A673 (cell line): ENCODE data around the gene ARHGAP30. TPM values are rescaled to one million over a fixed set of nuclear protein-coding genes. Genes with fewer than 3 reads are reported as not detected.
"Not testable (repeated sequence)": the region's sequence is repeated elsewhere in the genome, so short reads cannot be mapped to it uniquely, and the experiment has no call there.

ENCODE experiments used
- BruUV-seq: library from RNA; stranded (reverse); fragments of 400-500 nt; replicated peaks from 2 replicates; lab custom pipeline; 2021; lab: Mats Ljungman, UMichigan
- CTCF ChIA-PET: fragments of 300-600 bp; sonication (Branson Sonifier 250); formaldehyde crosslinking; loops from one replicate; lab custom pipeline; 2022; ENCODE audit warnings: antibody characterized with exemption; lab: Charles Lee
- POLR2A ChIA-PET: fragments of 300-600 bp; sonication (Branson Sonifier 250); formaldehyde crosslinking; loops from one replicate; lab custom pipeline; 2022; ENCODE audit warnings: antibody characterized with exemption; ENCODE audit not compliant: low non-redundant PET; lab: Charles Lee
- DNase-seq: peaks from one replicate; pipeline ENCODE4 v3.0.0-alpha.2; 2015; ENCODE audit warnings: low spot score
- H3K27ac ChIP-seq: fragments of 200-600 bp; sonication (generic); 2 replicates; pipeline ENCODE4 v1.5.1; 2016; ENCODE audit warnings: mixed run types, low read depth, mild to moderate bottlenecking, mixed read lengths, antibody characterized with exemption, low read length; ENCODE audit not compliant: poor library complexity, severe bottlenecking
- H3K27me3 ChIP-seq: fragments of 200-600 bp; sonication (generic); replicated peaks from 2 replicates; pipeline ENCODE4 v1.6.1; 2017; ENCODE audit warnings: mixed run types, low read depth, mild to moderate bottlenecking, mixed read lengths, antibody characterized with exemption, low read length; ENCODE audit not compliant: insufficient read depth, poor library complexity
- H3K36me3 ChIP-seq: fragments of 200-600 bp; sonication (generic); 2 replicates; pipeline ENCODE4 v1.6.1; 2016; ENCODE audit warnings: mixed run types, mild to moderate bottlenecking, mixed read lengths, antibody characterized with exemption, low read length; ENCODE audit not compliant: insufficient read depth, poor library complexity, severe bottlenecking
- H3K4me1 ChIP-seq: fragments of 200-600 bp; sonication (generic); 2 replicates; pipeline ENCODE4 v1.6.1; 2017; ENCODE audit warnings: mixed run types, mild to moderate bottlenecking, mixed read lengths, antibody characterized with exemption, low read length; ENCODE audit not compliant: insufficient read depth, poor library complexity, severe bottlenecking
- H3K4me3 ChIP-seq: fragments of 200-600 bp; sonication (generic); 2 replicates; pipeline ENCODE4 v1.5.1; 2016; ENCODE audit warnings: low read depth, mixed run types, mild to moderate bottlenecking, mixed read lengths, low read length; ENCODE audit not compliant: poor library complexity, severe bottlenecking
- H3K9me3 ChIP-seq: fragments of 200-600 bp; sonication (generic); 2 replicates; pipeline ENCODE4 v1.6.1; 2016; ENCODE audit warnings: mixed run types, low read depth, mild to moderate bottlenecking, mixed read lengths, antibody characterized with exemption, low read length; ENCODE audit not compliant: poor library complexity, severe bottlenecking
- CTCF ChIP-seq: fragments of 300-800, 200-600 bp; sonication (generic); conservative IDR thresholded peaks from 2 replicates; pipeline ENCODE4 v1.5.1; 2017; ENCODE audit warnings: low read depth, mild to moderate bottlenecking, antibody characterized with exemption, low read length, moderate library complexity, mixed read lengths
- EZH2 ChIP-seq: fragments of 200-600 bp; sonication (generic); IDR thresholded peaks from 2 replicates; pipeline ENCODE4 v1.6.1; 2017; ENCODE audit warnings: borderline replicate concordance, low read depth, mild to moderate bottlenecking, mixed read lengths, antibody characterized with exemption, low read length; ENCODE audit not compliant: poor library complexity, severe bottlenecking
- intact Hi-C: fragments of 100-400 bp; cut with micrococcal nuclease; formaldehyde crosslinking; loops from one replicate; pipeline ENCODE4 v1.10.0; 2022; ENCODE audit not compliant: unreplicated experiment
- total RNA-seq: library from RNA; stranded (reverse); gene quantifications from 2 replicates; pipeline ENCODE4 v1.2.3, GENCODE V29; 2021

ARHGAP30 gene
- total RNA-seq, 1 experiment from 2014 or later, result not detected

GRCh38 chr1:161068306-161069234 is 1.1 kb downstream of the ARHGAP30 start:
- BruUV-seq, result no TSS peak
- no peak for DNase-seq
- POLR2A ChIA-PET, result no interaction called here
- Histone ChIP-seq H3K27ac (no peak overlapping the region), H3K4me3 (no peak overlapping the region), H3K36me3 (no peaks in the 10 kb centered on the region), H3K9me3 (no peaks in the 10 kb centered on the region), H3K27me3 (peaks cover 9% of the 10 kb centered on the region), H3K4me1 (no peaks in the 10 kb centered on the region)
- intact Hi-C loops, result no loop called here
- TF ChIP-seq EZH2, result no peak
- TF ChIP-seq CTCF, result no peak
- CTCF ChIA-PET, result interaction anchor here (1.0 kb wide), 1 partner anchor 29 kb away, joined by 3 read pairs; no protein-coding TSS in a partner anchor

- DNase-seq, result no peak
- Histone ChIP-seq H3K36me3 (no peaks in the 10 kb centered on the region), H3K4me3 (no peak overlapping the region), H3K27me3 (peaks cover 9% of the 10 kb centered on the region), H3K4me1 (no peaks in the 10 kb centered on the region), H3K9me3 (no peaks in the 10 kb centered on the region), H3K27ac (no peak overlapping the region)
- ChIA-PET CTCF (no interaction called here), POLR2A (no interaction called here)
- no TSS peak for BruUV-seq
- intact Hi-C loops, result no loop called here
- no peak for TF ChIP-seq EZH2
- TF ChIP-seq CTCF, result no peak
Measured at GRCh38 chr1:161066694-161067093, 3.0 kb downstream of the ARHGAP30 start.

- CTCF ChIA-PET, H3K27ac ChIP-seq, POLR2A ChIA-PET, BruUV-seq, H3K9me3 ChIP-seq, DNase-seq, H3K27me3 ChIP-seq, intact Hi-C loops, H3K4me1 ChIP-seq, H3K36me3 ChIP-seq, H3K4me3 ChIP-seq: not testable (repeated sequence)
Measured at GRCh38 chr1:161065681-161066080, 4.0 kb downstream of the ARHGAP30 start.

GRCh38 chr1:161063936-161064335 is 5.8 kb downstream of the ARHGAP30 start:
- BruUV-seq, POLR2A ChIA-PET: not testable (repeated sequence)

More at GRCh38 chr1:161063936-161064335, 5.8 kb downstream of the ARHGAP30 start:
- CTCF ChIA-PET, H3K4me1 ChIP-seq, H3K36me3 ChIP-seq, DNase-seq, H3K4me3 ChIP-seq, H3K27ac ChIP-seq, H3K27me3 ChIP-seq, H3K9me3 ChIP-seq, intact Hi-C loops: not testable (repeated sequence)
